Lower leg skin (tissue), 4 donors: Measurements from ENCODE around the gene DYRK1A. TPM values are rescaled to one million over a fixed set of nuclear protein-coding genes. Genes with fewer than 3 reads are reported as not detected.

ENCODE experiments used
- DNase-seq, 2 donors: peaks; one replicate each; pipeline ENCODE4 v3.0.0-alpha.2; 2019; ENCODE audit warnings: low spot score in 2 of 2
- H3K4me3 ChIP-seq: fragments of 200-600 bp; sonication (generic); 2 replicates; pipeline ENCODE4 v1.5.1; 2017; ENCODE audit warnings: mild to moderate bottlenecking, low read depth; ENCODE audit not compliant: poor library complexity, severe bottlenecking
- POLR2A ChIP-seq, 2 donors: fragments of 450-650 bp; IDR thresholded peaks; one replicate each; pipeline ENCODE4 v1.6.1; 2016 to 2017; ENCODE audit warnings: antibody characterized with exemption in 2 of 2, mild to moderate bottlenecking in 1 of 2, moderate library complexity in 1 of 2
- WGBS, 2 donors: methylation state at CpG; one replicate each; pipeline ENCODE4 v1.1.5; 2018; 5-methylcytosine and 5-hydroxymethylcytosine counted together
- intact Hi-C: fragments of 100-400 bp; cut with DNase I; formaldehyde crosslinking; loops from one replicate; pipeline ENCODE4 v1.15.0; 2023; ENCODE audit warnings: low total_unique reads
- total RNA-seq, 4 donors: library from RNA; depleted of rRNA; stranded (reverse); fragments of >200 nt; gene quantifications; one replicate each; pipeline ENCODE4 v1.1.0, GENCODE V29; 2016
- TF ChIP-seq, protein P1 (sequence below), 3 donors: fragments of 450-650 bp; IDR thresholded peaks; one replicate each; pipeline ENCODE4 v1.5.1; 2016; ENCODE audit warnings: antibody characterized with exemption in 3 of 3, mild to moderate bottlenecking in 3 of 3, moderate library complexity in 2 of 3

DYRK1A gene
- total RNA-seq, 4 donors from 2014 or later, result 60.2 to 97.8 (median 79.8) TPM

DNA sequence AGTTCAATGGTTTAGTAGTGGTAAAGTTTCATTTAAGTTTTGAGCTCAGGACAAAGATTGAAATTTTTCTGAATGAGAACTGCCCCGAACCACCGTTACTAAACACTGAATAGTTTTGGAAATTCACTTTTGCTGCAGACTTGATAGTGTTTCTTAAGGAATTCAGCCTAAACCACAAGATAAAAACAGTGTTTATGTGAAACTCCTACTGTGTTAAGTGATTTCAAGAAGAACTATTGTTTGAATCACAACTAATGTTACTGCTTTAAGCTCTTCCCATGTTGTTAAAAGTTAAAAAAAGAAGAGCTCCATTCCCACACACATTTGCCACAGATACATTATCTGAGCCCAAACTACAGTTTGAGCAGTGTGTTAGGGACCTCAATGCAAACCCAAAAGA lies 159.2 kb downstream of the DYRK1A start:
- WGBS, 2 donors, result 89 to 92% methylated on average over 2 of the region's 2 CpGs
- no peak overlapping the region for H3K4me3 ChIP-seq
- DNase-seq, result no peak
- intact Hi-C loops, result no loop called here
- TF ChIP-seq, protein P1, sequence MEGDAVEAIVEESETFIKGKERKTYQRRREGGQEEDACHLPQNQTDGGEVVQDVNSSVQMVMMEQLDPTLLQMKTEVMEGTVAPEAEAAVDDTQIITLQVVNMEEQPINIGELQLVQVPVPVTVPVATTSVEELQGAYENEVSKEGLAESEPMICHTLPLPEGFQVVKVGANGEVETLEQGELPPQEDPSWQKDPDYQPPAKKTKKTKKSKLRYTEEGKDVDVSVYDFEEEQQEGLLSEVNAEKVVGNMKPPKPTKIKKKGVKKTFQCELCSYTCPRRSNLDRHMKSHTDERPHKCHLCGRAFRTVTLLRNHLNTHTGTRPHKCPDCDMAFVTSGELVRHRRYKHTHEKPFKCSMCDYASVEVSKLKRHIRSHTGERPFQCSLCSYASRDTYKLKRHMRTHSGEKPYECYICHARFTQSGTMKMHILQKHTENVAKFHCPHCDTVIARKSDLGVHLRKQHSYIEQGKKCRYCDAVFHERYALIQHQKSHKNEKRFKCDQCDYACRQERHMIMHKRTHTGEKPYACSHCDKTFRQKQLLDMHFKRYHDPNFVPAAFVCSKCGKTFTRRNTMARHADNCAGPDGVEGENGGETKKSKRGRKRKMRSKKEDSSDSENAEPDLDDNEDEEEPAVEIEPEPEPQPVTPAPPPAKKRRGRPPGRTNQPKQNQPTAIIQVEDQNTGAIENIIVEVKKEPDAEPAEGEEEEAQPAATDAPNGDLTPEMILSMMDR (IDR thresholded peaks at IDR 0.05), result no peak
- TF ChIP-seq POLR2A (IDR thresholded peaks at IDR 0.05), result no peak

DNA sequence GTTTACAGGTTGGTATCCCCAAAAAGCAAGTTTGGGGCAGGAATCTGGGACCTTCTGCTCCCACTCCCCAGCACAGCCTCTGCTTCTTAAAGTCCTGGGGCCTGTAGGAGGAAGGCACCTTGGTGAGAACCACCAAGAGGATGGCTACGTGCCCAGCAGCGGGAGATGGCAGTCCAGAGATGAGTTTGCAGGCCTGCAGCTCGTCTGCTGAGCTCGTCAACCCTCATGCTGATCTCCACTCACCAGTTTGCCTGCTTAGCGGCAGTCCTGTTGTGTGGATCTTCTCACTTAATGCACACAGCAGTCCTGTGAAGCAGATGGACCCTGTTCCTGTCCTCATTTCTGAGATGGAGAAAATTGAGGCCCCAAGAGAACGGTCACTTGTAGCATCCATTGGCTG lies 160.5 kb downstream of the DYRK1A start:
- no peak overlapping the region for H3K4me3 ChIP-seq
- no peak for DNase-seq
- TF ChIP-seq POLR2A (IDR thresholded peaks at IDR 0.05), result no peak
- TF ChIP-seq, protein P1 (IDR thresholded peaks at IDR 0.05), result no peak
- WGBS, 2 donors, result 86 to 87% methylated on average over 6 of the region's 6 CpGs
- intact Hi-C loops, result no loop called here

DNA sequence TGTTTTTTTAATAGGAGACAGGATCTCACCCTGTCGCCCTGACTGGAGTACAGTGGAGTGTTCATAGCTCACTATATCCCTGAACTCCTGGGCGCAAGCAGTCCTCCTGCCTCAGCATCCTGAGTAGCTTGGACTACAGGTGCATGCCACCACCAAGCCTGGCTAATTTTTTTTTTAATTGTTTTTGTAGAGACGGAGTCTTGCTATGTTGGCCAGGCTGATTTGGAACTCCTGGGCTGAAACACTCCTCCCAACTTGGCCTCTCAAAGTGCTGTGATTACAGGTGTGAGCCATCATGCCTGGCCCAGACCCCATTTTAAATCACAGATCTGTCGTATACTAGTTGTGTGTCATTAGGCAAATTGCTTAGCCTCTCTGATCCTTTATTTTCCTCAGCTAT lies 161.1 kb downstream of the DYRK1A start:
- TF ChIP-seq, protein P1 (IDR thresholded peaks at IDR 0.05), result no peak
- no peak for TF ChIP-seq POLR2A (IDR thresholded peaks at IDR 0.05)
- H3K4me3 ChIP-seq, result no peak overlapping the region
- intact Hi-C loops, result no loop called here
- DNase-seq, result no peak
- 94 to 96% methylated on average over 4 of the region's 4 CpGs for WGBS, 2 donors

DNA sequence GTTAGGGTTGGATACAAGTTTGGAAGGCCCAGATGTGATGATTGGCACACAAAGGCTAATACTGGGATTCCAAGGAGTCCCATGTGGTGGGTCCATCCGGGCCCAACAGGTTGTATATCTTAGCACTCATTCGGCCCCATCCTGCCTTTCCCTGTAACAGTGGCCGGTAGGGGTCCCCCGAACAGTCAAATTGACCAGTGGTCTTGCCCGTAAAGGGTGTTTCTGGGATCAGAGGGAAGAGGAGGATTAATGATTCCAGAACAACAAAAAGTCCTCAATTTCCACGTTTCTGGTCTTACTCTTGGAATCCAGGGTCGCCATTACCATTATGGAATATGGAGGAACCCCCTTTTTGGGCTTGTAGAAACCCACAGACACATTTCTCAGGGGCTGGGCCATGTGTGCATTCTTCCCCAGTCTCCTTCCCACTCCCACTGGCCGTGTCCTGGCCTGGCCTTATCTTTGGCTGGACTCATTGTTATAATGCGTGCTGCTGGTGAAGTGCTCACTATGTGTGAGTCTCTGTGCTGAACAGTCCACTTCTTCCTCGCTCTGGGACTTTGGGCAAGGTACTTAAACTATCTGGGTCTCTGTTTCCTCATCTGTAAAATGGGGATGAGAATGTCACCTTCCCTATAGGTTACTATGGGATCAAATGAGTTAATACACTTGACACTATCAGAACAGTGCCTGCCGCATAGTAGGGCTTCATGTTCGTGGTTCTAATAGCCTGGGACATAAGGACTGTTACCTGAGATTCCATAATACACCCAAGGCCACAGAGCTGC lies 161.8 kb downstream of the DYRK1A start:
- H3K4me3 ChIP-seq, result no peak overlapping the region
- intact Hi-C loops, result no loop called here
- 85 to 93% methylated on average over 12 of the region's 12 CpGs for WGBS, 2 donors
- TF ChIP-seq, protein P1 (IDR thresholded peaks at IDR 0.05), result no peak
- no peak for TF ChIP-seq POLR2A (IDR thresholded peaks at IDR 0.05)
- DNase-seq, result no peak

DNA sequence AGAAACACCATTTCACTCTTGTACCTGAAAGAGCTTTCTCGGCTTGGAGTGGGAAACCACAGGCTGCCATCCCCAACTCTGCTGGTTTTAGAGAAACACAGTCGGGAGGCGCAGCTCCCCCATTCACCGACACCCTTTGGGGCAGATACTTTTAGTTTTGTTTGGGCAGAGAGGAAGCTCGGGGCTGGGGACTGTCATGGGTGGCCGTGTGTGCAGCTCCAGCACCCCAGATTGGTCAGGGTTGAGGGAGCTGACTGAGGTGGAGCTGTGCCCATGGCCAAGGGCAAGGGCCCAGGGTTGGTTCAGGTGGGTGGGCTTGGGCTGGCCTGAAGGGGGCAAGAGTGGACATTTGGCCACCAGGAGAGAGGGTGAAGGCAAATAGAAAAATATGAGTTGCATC lies 163.1 kb downstream of the DYRK1A start:
- H3K4me3 ChIP-seq, result no peak overlapping the region
- WGBS, 2 donors, result 62 to 67% methylated on average over 6 of the region's 6 CpGs
- DNase-seq, result no peak

More for the DNA sequence above, 163.1 kb downstream of the DYRK1A start:
- intact Hi-C loops, result no loop called here
- TF ChIP-seq, protein P1 (IDR thresholded peaks at IDR 0.05), result no peak
- TF ChIP-seq POLR2A (IDR thresholded peaks at IDR 0.05), result no peak
